Ovary (tissue), 9 donors: ENCODE results near the gene TREML1. TPM values are rescaled to one million over a fixed set of nuclear protein-coding genes. Genes with fewer than 3 reads are reported as not detected.

Experiments
- DNase-seq, 5 donors: peaks; one replicate each; pipeline ENCODE4 v3.0.0-alpha.2; 2019 to 2020
- H3K27ac ChIP-seq, 2 donors: fragments of 200-600 bp; one replicate each; pipeline versions ENCODE4 v1.5.1 to v1.8.0; 2019 to 2022
- H3K27me3 ChIP-seq: fragments of 200-600 bp; one replicate; pipeline ENCODE4 v1.8.0; 2022
- H3K36me3 ChIP-seq: fragments of 200-600 bp; sonication (generic); one replicate; pipeline ENCODE4 v1.5.1; 2019
- H3K4me1 ChIP-seq: one replicate; pipeline ENCODE4 v1.8.1; 2013; ENCODE audit warnings: mild to moderate bottlenecking, moderate library complexity; ENCODE audit not compliant: insufficient read depth
- H3K4me3 ChIP-seq: fragments of 200-600 bp; sonication (generic); one replicate; pipeline ENCODE4 v1.5.1; 2017
- H3K9me3 ChIP-seq, 2 donors: fragments of 200-600 bp in 1 of 2; sonication (generic) in 1 of 2; one replicate each; pipeline versions ENCODE4 v1.5.1 to v1.8.1; 2013 to 2019; ENCODE audit warnings: mild to moderate bottlenecking in 1 of 2, moderate library complexity in 1 of 2
- CTCF ChIP-seq, 3 donors: fragments of 450-650 bp in 2 of 3; fragments of 200-600 bp in 1 of 3; IDR thresholded peaks; one replicate each; pipeline versions ENCODE4 v1.5.1 to v1.8.0; 2016 to 2022; ENCODE audit warnings: antibody characterized with exemption in 3 of 3, mild to moderate bottlenecking in 1 of 3
- EP300 ChIP-seq: sonication (generic); formaldehyde crosslinking; IDR thresholded peaks from one replicate; pipeline ENCODE4 v1.6.1; 2017; ENCODE audit warnings: antibody characterized with exemption
- POLR2A ChIP-seq: fragments of 450-650 bp; IDR thresholded peaks from one replicate; pipeline ENCODE4 v1.6.1; 2017; ENCODE audit warnings: antibody characterized with exemption, mild to moderate bottlenecking, moderate library complexity
- WGBS, 3 donors: extraction: QIAGEN DNeasy Blood & Tissue Kit in 1 of 3; methylation state at CpG; one replicate each; pipeline versions ENCODE4 v1.1.5 to v1.1.7; 2013 to 2017; 5-methylcytosine and 5-hydroxymethylcytosine counted together
- intact Hi-C, 4 donors: fragments of 100-400 bp; cut with DNase I; formaldehyde crosslinking; loops; one replicate each; pipeline versions ENCODE4 v1.11.0 to v1.15.1; 2022 to 2023
- polyA plus RNA-seq, 2 donors: library from polyadenylated mRNA; stranded (reverse); fragments of 200-250 nt in 1 of 2; fragments of 350-450 nt in 1 of 2; fragmentation: Illumina TruSeq in 1 of 2; extraction: RNeasy Lipid Tissue Mini Kit (QIAGEN cat#74804) in 1 of 2; gene quantifications; one replicate each; pipeline ENCODE4 v1.2.3, GENCODE V29; 2013 to 2014
- total RNA-seq, 7 donors: library from RNA; depleted of rRNA in 2 of 7; stranded (reverse); fragments of >200 nt in 2 of 7; fragmentation: NEBNext Ultra II Directional in 3 of 7; extraction: Animal tissue kit (Norgen Biotek cat#: 25700) in 3 of 7; gene quantifications; one replicate each; pipeline versions ENCODE4 v1.1.0 to v1.2.4, GENCODE V29; 2016 to 2023
- donor health status: DM: no; HTN: no; CAD: no; lungs with moderate emphysema.
- donor health status: DM: no; HTN: no; CAD: no.
- donor health status: Bipolar disorder and iron deficiency.
- donor health status: DM: yes; HTN: yes; CAD: no.
- donor health status: DM: no; HTN: no; CAD: no.
- donor health status: DM: yes; HTN: yes; CAD: no.

The TREML1 gene
- total and polyA plus RNA-seq, 9 donors: 0.16 to 3.8 (median 0.38) TPM; not detected in 5

- TF ChIP-seq EP300 (no peak), CTCF (IDR thresholded peaks at IDR 0.05) (no peak), POLR2A (no peak)
- no peak overlapping the region for H3K4me3 ChIP-seq
- no peaks in the 10 kb centered on the region for H3K27me3 ChIP-seq
- DNase-seq: no peak
- H3K36me3 ChIP-seq: no peaks in the 10 kb centered on the region
- intact Hi-C loops: no loop called here
- H3K27ac ChIP-seq: no peak overlapping the region
- 72 to 85% (median 81%) methylated on average over 4 of the region's 4 CpGs for WGBS, 3 donors
- H3K4me1 ChIP-seq: no peaks in the 10 kb centered on the region
- H3K9me3 ChIP-seq: no peaks in the 10 kb centered on the region
Observed at GRCh38 chr6:41153451-41153850, 696 bp downstream of the TREML1 start.

GRCh38 chr6:41150671-41151070, 3.5 kb downstream of the TREML1 start:
- Histone ChIP-seq H3K9me3 (no peaks in the 10 kb centered on the region), H3K27ac (no peak overlapping the region), H3K36me3 (no peaks in the 10 kb centered on the region), H3K27me3 (no peaks in the 10 kb centered on the region), H3K4me3 (no peak overlapping the region), H3K4me1 (no peaks in the 10 kb centered on the region)
- no peak for TF ChIP-seq CTCF (IDR thresholded peaks at IDR 0.05)
- no peak for TF ChIP-seq EP300
- TF ChIP-seq POLR2A: no peak
- no peak for DNase-seq
- intact Hi-C loops: no loop called here
- 83 to 100% (median 91%) methylated on average over 1 of the region's 1 CpG for WGBS, 3 donors

GRCh38 chr6:41147917-41148316, 6.2 kb downstream of the TREML1 start:
- no peak for DNase-seq
- H3K36me3 ChIP-seq: no peaks in the 10 kb centered on the region
- H3K9me3 ChIP-seq: no peaks in the 10 kb centered on the region
- 97 to 100% (median 97%) methylated on average over 1 of the region's 1 CpG for WGBS, 3 donors
- intact Hi-C loops: no loop called here
- TF ChIP-seq CTCF (IDR thresholded peaks at IDR 0.05): no peak
- no peak for TF ChIP-seq EP300
- no peak for TF ChIP-seq POLR2A
- H3K27me3 ChIP-seq: no peaks in the 10 kb centered on the region
- H3K4me3 ChIP-seq: no peak overlapping the region
- no peaks in the 10 kb centered on the region for H3K4me1 ChIP-seq
- no peak overlapping the region for H3K27ac ChIP-seq

- intact Hi-C loops: no loop called here
- Histone ChIP-seq H3K27ac (no peak overlapping the region), H3K4me3 (no peak overlapping the region), H3K4me1 (no peaks in the 10 kb centered on the region), H3K27me3 (no peaks in the 10 kb centered on the region), H3K9me3 (no peaks in the 10 kb centered on the region), H3K36me3 (no peaks in the 10 kb centered on the region)
- TF ChIP-seq POLR2A (no peak), EP300 (no peak), CTCF (IDR thresholded peaks at IDR 0.05) (no peak)
- DNase-seq: no peak
Observed at GRCh38 chr6:41136911-41137310, 17.2 kb downstream of the TREML1 start.
